ENCODE measurements around the gene EPS8L1. TPM values are rescaled to one million over a fixed set of nuclear protein-coding genes. Genes with fewer than 3 reads are reported as not detected.
"Not testable (repeated sequence)": the region's sequence is repeated elsewhere in the genome, so short reads cannot be mapped to it uniquely, and the experiment has no call there.

The EPS8L1 gene
- total RNA-seq, 1 donor = 0.84 TPM

GRCh38 chr19:55092423-55093318 lies 17.0 kb downstream of the EPS8L1 start:
- peaks cover 8% of the 10 kb centered on the region for H3K4me1 ChIP-seq (ENCODE audit: insufficient read depth, low read length)
- H3K9me3 ChIP-seq (ENCODE audit: low read depth, low read length) = no peaks in the 10 kb centered on the region
- H3K27me3 ChIP-seq (ENCODE audit: insufficient read depth, low read length) = peaks cover 8% of the 10 kb centered on the region
- H3K4me3 ChIP-seq (ENCODE audit: low read length) = no peak overlapping the region

- peaks cover 11% of the 10 kb centered on the region for H3K4me1 ChIP-seq (ENCODE audit: insufficient read depth, low read length)
- no peak overlapping the region for H3K4me3 ChIP-seq (ENCODE audit: low read length)
- no peaks in the 10 kb centered on the region for H3K9me3 ChIP-seq (ENCODE audit: low read depth, low read length)
- no peaks in the 10 kb centered on the region for H3K27me3 ChIP-seq (ENCODE audit: insufficient read depth, low read length)
Measured at GRCh38 chr19:55094456-55095259, 19.0 kb downstream of the EPS8L1 start.

- Histone ChIP-seq H3K27me3 (ENCODE audit: insufficient read depth, low read length) (no peaks in the 10 kb centered on the region), H3K4me1 (ENCODE audit: insufficient read depth, low read length) (peaks cover 11% of the 10 kb centered on the region), H3K4me3 (ENCODE audit: low read length) (no peak overlapping the region), H3K9me3 (ENCODE audit: low read depth, low read length) (no peaks in the 10 kb centered on the region)
Measured at GRCh38 chr19:55095260-55096060, 19.8 kb downstream of the EPS8L1 start.

- H3K4me3 ChIP-seq (ENCODE audit: low read length) = no peak overlapping the region
- H3K9me3 ChIP-seq (ENCODE audit: low read depth, low read length) = no peaks in the 10 kb centered on the region
- peaks cover 11% of the 10 kb centered on the region for H3K4me1 ChIP-seq (ENCODE audit: insufficient read depth, low read length)
- no peaks in the 10 kb centered on the region for H3K27me3 ChIP-seq (ENCODE audit: insufficient read depth, low read length)
Measured at GRCh38 chr19:55096061-55096701, 20.5 kb downstream of the EPS8L1 start.

GRCh38 chr19:55097864-55098715 lies 22.4 kb downstream of the EPS8L1 start:
- no peak overlapping the region for H3K4me3 ChIP-seq (ENCODE audit: low read length)
- H3K4me1 ChIP-seq (ENCODE audit: insufficient read depth, low read length) = peaks cover 11% of the 10 kb centered on the region
- no peaks in the 10 kb centered on the region for H3K9me3 ChIP-seq (ENCODE audit: low read depth, low read length)
- no peaks in the 10 kb centered on the region for H3K27me3 ChIP-seq (ENCODE audit: insufficient read depth, low read length)

- Histone ChIP-seq H3K9me3 (ENCODE audit: low read depth, low read length) (no peaks in the 10 kb centered on the region), H3K27me3 (ENCODE audit: insufficient read depth, low read length) (no peaks in the 10 kb centered on the region), H3K4me3 (ENCODE audit: low read length) (no peak overlapping the region)
Measured at GRCh38 chr19:55098716-55099556, 23.3 kb downstream of the EPS8L1 start.

GRCh38 chr19:55099557-55100506 lies 24.2 kb downstream of the EPS8L1 start:
- H3K9me3 ChIP-seq (ENCODE audit: low read depth, low read length) = no peaks in the 10 kb centered on the region
- no peak overlapping the region for H3K4me3 ChIP-seq (ENCODE audit: low read length)
- no peaks in the 10 kb centered on the region for H3K27me3 ChIP-seq (ENCODE audit: insufficient read depth, low read length)
- peaks cover 11% of the 10 kb centered on the region for H3K4me1 ChIP-seq (ENCODE audit: insufficient read depth, low read length)

More at GRCh38 chr19:55098716-55099556, 23.3 kb downstream of the EPS8L1 start:
- peaks cover 11% of the 10 kb centered on the region for H3K4me1 ChIP-seq (ENCODE audit: insufficient read depth, low read length)

GRCh38 chr19:55101261-55101660 lies 25.6 kb downstream of the EPS8L1 start:
- no peak overlapping the region for H3K4me3 ChIP-seq (ENCODE audit: low read length)

GRCh38 chr19:55103190-55103589 lies 27.5 kb downstream of the EPS8L1 start:
- peaks cover 9% of the 10 kb centered on the region for H3K4me1 ChIP-seq (ENCODE audit: insufficient read depth, low read length)
- H3K4me3 ChIP-seq (ENCODE audit: low read length) = no peak overlapping the region
- no peaks in the 10 kb centered on the region for H3K9me3 ChIP-seq (ENCODE audit: low read depth, low read length)
- H3K27me3 ChIP-seq (ENCODE audit: insufficient read depth, low read length) = no peaks in the 10 kb centered on the region

More at GRCh38 chr19:55101261-55101660, 25.6 kb downstream of the EPS8L1 start:
- Histone ChIP-seq H3K4me1 (ENCODE audit: insufficient read depth, low read length) (peaks cover 11% of the 10 kb centered on the region), H3K27me3 (ENCODE audit: insufficient read depth, low read length) (no peaks in the 10 kb centered on the region), H3K9me3 (ENCODE audit: low read depth, low read length) (no peaks in the 10 kb centered on the region)

- Histone ChIP-seq H3K4me1 (ENCODE audit: insufficient read depth, low read length) (no peaks in the 10 kb centered on the region), H3K4me3 (ENCODE audit: low read length) (no peak overlapping the region), H3K27me3 (ENCODE audit: insufficient read depth, low read length) (no peaks in the 10 kb centered on the region), H3K9me3 (ENCODE audit: low read depth, low read length) (no peaks in the 10 kb centered on the region)
Measured at GRCh38 chr19:55105237-55105636, 29.6 kb downstream of the EPS8L1 start.

- no peaks in the 10 kb centered on the region for H3K9me3 ChIP-seq (ENCODE audit: low read depth, low read length)
- no peak overlapping the region for H3K4me3 ChIP-seq (ENCODE audit: low read length)
- H3K27me3 ChIP-seq (ENCODE audit: insufficient read depth, low read length) = no peaks in the 10 kb centered on the region
- H3K4me1 ChIP-seq (ENCODE audit: insufficient read depth, low read length) = no peaks in the 10 kb centered on the region
Measured at GRCh38 chr19:55106591-55106990, 30.9 kb downstream of the EPS8L1 start.

- H3K27me3 ChIP-seq (ENCODE audit: insufficient read depth, low read length); H3K4me3 ChIP-seq (ENCODE audit: low read length); H3K4me1 ChIP-seq (ENCODE audit: insufficient read depth, low read length); H3K9me3 ChIP-seq (ENCODE audit: low read depth, low read length): not testable (repeated sequence)
Measured at GRCh38 chr19:55107252-55107651, 31.6 kb downstream of the EPS8L1 start.
